Fibroblast of mammary gland (primary cell): ENCODE measurements around the gene ETV6.

Experiments
- DNase-seq: peaks from one replicate; pipeline ENCODE4 v3.0.0-alpha.2; 2010; ENCODE audit warnings: low read depth
- H3K4me3 ChIP-seq: 2 replicates; pipeline ENCODE4 v1.5.1; 2011; ENCODE audit warnings: low read depth, mild to moderate bottlenecking, low read length, moderate library complexity; ENCODE audit not compliant: control insufficient read depth
- CTCF ChIP-seq: conservative IDR thresholded peaks from 2 replicates; pipeline ENCODE4 v1.5.1; 2011; ENCODE audit warnings: low read depth, low read length, inconsistent platforms; ENCODE audit not compliant: control insufficient read depth, insufficient read depth

The ETV6 gene

GRCh38 chr12:11815397-11815796, 165.9 kb downstream of the ETV6 start:
- no peak overlapping the region for H3K4me3 ChIP-seq

GRCh38 chr12:11819643-11820042, 170.2 kb downstream of the ETV6 start:
- DNase-seq = no peak
- no peak for TF ChIP-seq CTCF

More at GRCh38 chr12:11815397-11815796, 165.9 kb downstream of the ETV6 start:
- no peak for DNase-seq
- TF ChIP-seq CTCF = no peak

GRCh38 chr12:11820476-11820875, 171.0 kb downstream of the ETV6 start:
- DNase-seq = no peak
- no peak overlapping the region for H3K4me3 ChIP-seq
- no peak for TF ChIP-seq CTCF

More at GRCh38 chr12:11819643-11820042, 170.2 kb downstream of the ETV6 start:
- H3K4me3 ChIP-seq = no peak overlapping the region

- no peak overlapping the region for H3K4me3 ChIP-seq
- no peak for DNase-seq
- TF ChIP-seq CTCF = no peak
Observed at GRCh38 chr12:11821386-11822080, 172.1 kb downstream of the ETV6 start.

- H3K4me3 ChIP-seq = no peak overlapping the region
- TF ChIP-seq CTCF = no peak
- peak; percentile 64 for DNase-seq
Observed at GRCh38 chr12:11822081-11822834, 172.8 kb downstream of the ETV6 start.

- peak; percentile 56 for DNase-seq
Observed at GRCh38 chr12:11823043-11823442, 173.6 kb downstream of the ETV6 start.

More at GRCh38 chr12:11823043-11823442, 173.6 kb downstream of the ETV6 start:
- TF ChIP-seq CTCF = no peak
- H3K4me3 ChIP-seq = no peak overlapping the region
